HepG2 (cell line): ENCODE results near the gene SUMO4. TPM values are rescaled to one million over a fixed set of nuclear protein-coding genes. Genes with fewer than 3 reads are reported as not detected.

Source experiments
- ATAC-seq: fragments of 200-7000 bp; cut with Tn5 transposase; 3 replicates; pipeline ENCODE4 v1.9.1; 2020; ENCODE audit warnings: mild to moderate bottlenecking, moderate library complexity
- BruUV-seq: library from RNA; stranded (reverse); fragments of 400-500 nt; replicated peaks from 2 replicates; lab custom pipeline; 2021; lab: Mats Ljungman, UMichigan
- CTCF ChIA-PET: fragments of 300-600 bp; formaldehyde crosslinking; extraction: SDS; loops from one replicate; lab custom pipeline; 2021; ENCODE audit warnings: low total read pairs, inconsistent platforms, low intra/inter-chr PET ratio; lab: Yijun Ruan, JAX
- POLR2A ChIA-PET: fragments of 350-600 bp; sonication (Branson Sonifier 250); formaldehyde crosslinking; loops from one replicate; lab custom pipeline; 2020; ENCODE audit warnings: antibody characterized with exemption, inconsistent platforms; lab: Yijun Ruan, JAX
- DNase-seq: peaks from one replicate; pipeline ENCODE4 v3.0.0-alpha.2; 2015; ENCODE audit warnings: low spot score
- FAIRE-seq: peaks from 3 replicates; lab custom pipeline; 2011; peaks lifted over from hg19 to GRCh38; lab: Jason Lieb, UNC
- H2AFZ ChIP-seq: one replicate; pipeline ENCODE4 v1.6.1; 2011; ENCODE audit warnings: low read length, inconsistent platforms
- H3K27ac ChIP-seq: fragments of 300-600 bp; 3 replicates; pipeline ENCODE4 v1.8.0; 2011; ENCODE audit warnings: mixed run types, mild to moderate bottlenecking, mixed read lengths, low read length, inconsistent platforms; ENCODE audit not compliant: insufficient read depth; ENCODE audit errors: extremely low read length
- H3K27me3 ChIP-seq, 2 experiments: fragments of 200-600 bp in 1 of 2; 2 replicates in 1 of 2; 3 replicates in 1 of 2; pipeline versions ENCODE4 v1.6.0 to v1.8.0; 2011; ENCODE audit warnings: low read length in 2 of 2, mild to moderate bottlenecking in 2 of 2, moderate library complexity in 2 of 2, inconsistent platforms in 1 of 2; ENCODE audit not compliant: insufficient read depth in 2 of 2, control insufficient read depth in 1 of 2
- H3K36me3 ChIP-seq, 2 experiments: fragments of 200-600 bp in 1 of 2; replicated peaks in 1 of 2; 2 replicates in 1 of 2; 3 replicates in 1 of 2; pipeline versions ENCODE4 v1.5.1 to v1.8.0; 2011; ENCODE audit warnings: low read length in 2 of 2, inconsistent platforms in 1 of 2; ENCODE audit not compliant: insufficient read depth in 2 of 2, control insufficient read depth in 1 of 2
- H3K4me1 ChIP-seq: 2 replicates; pipeline ENCODE4 v1.5.1; 2012; ENCODE audit warnings: low read length, inconsistent platforms; ENCODE audit not compliant: insufficient read depth
- H3K4me2 ChIP-seq: 2 replicates; pipeline ENCODE4 v1.6.0; 2011; ENCODE audit warnings: low read depth, low read length, inconsistent platforms
- H3K4me3 ChIP-seq, 3 experiments: fragments of 200-600 bp in 1 of 3; sonication (generic), shearing (Covaris generic) in 1 of 3; replicated peaks in 1 of 3; 2 replicates each; pipeline ENCODE4 v1.5.1; 2011 to 2016; ENCODE audit warnings: low read length in 3 of 3, inconsistent platforms in 2 of 3, low read depth in 2 of 3, mild to moderate bottlenecking in 2 of 3, control low read depth in 1 of 3, mixed read lengths in 1 of 3; ENCODE audit not compliant: insufficient read depth in 1 of 3
- H3K79me2 ChIP-seq: one replicate; pipeline ENCODE4 v1.6.1; 2011; ENCODE audit warnings: low read length, inconsistent platforms; ENCODE audit not compliant: insufficient read depth
- H3K9ac ChIP-seq: 2 replicates; pipeline ENCODE4 v1.6.0; 2011; ENCODE audit warnings: mild to moderate bottlenecking, low read depth, low read length, inconsistent platforms; ENCODE audit not compliant: insufficient read depth
- H3K9me3 ChIP-seq: 2 replicates; pipeline ENCODE4 v1.5.1; 2012; ENCODE audit warnings: mild to moderate bottlenecking, low read length
- H4K20me1 ChIP-seq: 2 replicates; pipeline ENCODE4 v1.6.0; 2011; ENCODE audit warnings: inconsistent platforms, mild to moderate bottlenecking, low read length, moderate library complexity; ENCODE audit not compliant: insufficient read depth
- DBP ChIP-seq: sonication (generic); formaldehyde crosslinking; IDR thresholded peaks from 2 replicates; pipeline ENCODE4 v1.4.0; 2020; ENCODE audit warnings: missing genetic modification reagents; ENCODE audit errors: not compliant biosample characterization
- PAF1 ChIP-seq: IDR thresholded peaks from 2 replicates; pipeline ENCODE4 v1.6.1; 2016; ENCODE audit warnings: missing genetic modification reagents, missing compliant biosample characterization
- ZNF12 ChIP-seq: sonication (generic); formaldehyde crosslinking; IDR thresholded peaks from 2 replicates; pipeline ENCODE4 v1.5.0; 2020; ENCODE audit warnings: missing genetic modification reagents
- ZNF136 ChIP-seq: sonication (generic); formaldehyde crosslinking; IDR thresholded peaks from 2 replicates; pipeline ENCODE4 v1.8.1; 2022; ENCODE audit warnings: low read depth, mild to moderate bottlenecking, moderate library complexity, missing genetic modification reagents
- ZNF282 ChIP-seq: fragments of 450-650 bp; IDR thresholded peaks from 2 replicates; pipeline ENCODE4 v1.6.1; 2018; ENCODE audit not compliant: partially characterized antibody
- ZNF552 ChIP-seq: sonication (generic); formaldehyde crosslinking; IDR thresholded peaks from 2 replicates; pipeline ENCODE4 v1.9.0; 2022; ENCODE audit warnings: missing genetic modification reagents, mild to moderate bottlenecking, borderline replicate concordance
- ZNF607 ChIP-seq: sonication (generic); formaldehyde crosslinking; IDR thresholded peaks from 2 replicates; pipeline ENCODE4 v1.5.1; 2020; ENCODE audit warnings: missing genetic modification reagents, mild to moderate bottlenecking, borderline replicate concordance
- WGBS: methylation state at CpG from one replicate; pipeline ENCODE4 v1.1.6; 2017; ENCODE audit warnings: low lambda C conversion rate; 5-methylcytosine and 5-hydroxymethylcytosine counted together
- in situ Hi-C: cut with HindIII; loops from 2 replicates; pipeline ENCODE4 v1.10.0; 2017; ENCODE audit warnings: low pct_unique_long_range_greater_than_20kb; ENCODE audit not compliant: extremely low pct_ligation_motif_present
- intact Hi-C: fragments of 100-400 bp; cut with micrococcal nuclease; formaldehyde crosslinking; loops from one replicate; pipeline ENCODE4 v1.10.0; 2022; ENCODE audit not compliant: unreplicated experiment
- polyA plus RNA-seq, 8 experiments: library from polyadenylated mRNA; depleted of rRNA in 3 of 8; stranded (reverse) in 7 of 8; unstranded in 1 of 8; fragments of >200 nt; fragmentation: Illumina TruSeq in 4 of 8; extraction: Trizol in 4 of 8; gene quantifications; 2 replicates each; pipeline versions ENCODE4 v1.2.1 to v1.2.3, GENCODE V29; 2011 to 2016; ENCODE audit warnings: low read depth in 4 of 8, missing spikeins in 1 of 8, mixed read lengths in 1 of 8; ENCODE audit not compliant: insufficient read depth in 1 of 8
- total RNA-seq, 5 experiments: library from RNA; depleted of rRNA; stranded (reverse); fragments of >200 nt; fragmentation: Illumina TruSeq; extraction: Trizol; gene quantifications; 2 replicates each; pipeline ENCODE4 v1.2.3, GENCODE V29; 2016; ENCODE audit warnings: low read depth in 1 of 5

SUMO4 gene
- total and polyA plus RNA-seq, 2 of the 13 experiments (the other 11 are each of a cell fraction or from before 2014, with no cell fraction given), result 0.22 to 1.2 TPM

- peaks cover 6% of the 10 kb centered on the region; the same call in 1 of the 2 replicates for H3K4me1 ChIP-seq
- no peak overlapping the region for H3K27ac ChIP-seq
- intact Hi-C loops, result loop anchor here (5.0 kb wide), 1 partner anchor 72 kb away; the partner anchor contains the start of gene TAB2
- no TSS peak for BruUV-seq
- no peaks in the 10 kb centered on the region; the same call in 1 of the 2 replicates for H4K20me1 ChIP-seq
- H2AFZ ChIP-seq, result no peak overlapping the region
- ChIA-PET CTCF (no interaction called here), POLR2A (no interaction called here)
- in situ Hi-C loops, result no loop called here
- H3K9me3 ChIP-seq, result no peaks in the 10 kb centered on the region
- H3K4me3 ChIP-seq, result no peak overlapping the region
- H3K4me2 ChIP-seq, result no peak overlapping the region
- WGBS, result 97% methylated on average over 3 of the region's 3 CpGs
- no peaks in the 10 kb centered on the region; a peak in 1 of 5 replicates for H3K36me3 ChIP-seq
- DNase-seq (no peak), FAIRE-seq (no peak), ATAC-seq (no peak)
- H3K9ac ChIP-seq, result no peak overlapping the region
- TF ChIP-seq ZNF282 (no peak), ZNF607 (CRISPR knock-in tag) (no peak)
- no peaks in the 10 kb centered on the region for H3K79me2 ChIP-seq
- H3K27me3 ChIP-seq, result no peaks in the 10 kb centered on the region
Measured at GRCh38 chr6:149389509-149390297, 10.4 kb upstream of the SUMO4 start.

- no TSS peak for BruUV-seq
- no peak for FAIRE-seq
- intact Hi-C loops, result loop anchor here (5.0 kb wide), 1 partner anchor 75 kb away; the partner anchor contains the start of gene TAB2
Measured at GRCh38 chr6:149392093-149392492, 8.0 kb upstream of the SUMO4 start.

More at GRCh38 chr6:149392093-149392492, 8.0 kb upstream of the SUMO4 start:
- ChIA-PET POLR2A (no interaction called here), CTCF (no interaction called here)
- no peak for ATAC-seq
- Histone ChIP-seq H3K27ac (no peak overlapping the region), H3K4me2 (no peak overlapping the region), H4K20me1 (no peaks in the 10 kb centered on the region; the same call in 1 of the 2 replicates), H3K4me3 (no peak overlapping the region), H3K9ac (no peak overlapping the region), H3K79me2 (no peaks in the 10 kb centered on the region), H2AFZ (no peak overlapping the region), H3K27me3 (no peaks in the 10 kb centered on the region), H3K4me1 (peaks cover 6% of the 10 kb centered on the region; the same call in 1 of the 2 replicates), H3K9me3 (no peaks in the 10 kb centered on the region), H3K36me3 (peaks cover 0 to 4% of the 10 kb centered on the region in 2 experiments; a peak in 1 of 5 replicates)
- no peak for TF ChIP-seq ZNF12
- no peak for TF ChIP-seq DBP
- no peak for TF ChIP-seq PAF1 (CRISPR knock-in tag)
- no peak for TF ChIP-seq ZNF136 (CRISPR knock-in tag)
- TF ChIP-seq ZNF552, result no peak
- 97% methylated on average over 6 of the region's 6 CpGs for WGBS
- DNase-seq, result no peak
- in situ Hi-C loops, result no loop called here
